ENCODE results near the gene RASA3. TPM values are rescaled to one million over a fixed set of nuclear protein-coding genes. Genes with fewer than 3 reads are reported as not detected.

Gene RASA3
- polyA plus RNA-seq, 3 donors: 9.0 to 32.6 (median 16.6) TPM

GRCh38 chr13:113936166-113936965 is 196.1 kb downstream of the RASA3 start:
- Histone ChIP-seq H4K20me1 (ENCODE audit: insufficient read depth, low read length) (no peaks in the 10 kb centered on the region), H3K4me2 (replicated peaks; ENCODE audit: extremely low read depth, low read length, poor library complexity, severe bottlenecking) (no peak overlapping the region), H3K27ac (ENCODE audit: low read depth in 1 of 2, low read length in 2 of 2) (no peak overlapping the region), H3K79me2 (ENCODE audit: insufficient read depth, low read length) (no peaks in the 10 kb centered on the region), H3K36me3 (replicated peaks in 1 of 2; ENCODE audit: control insufficient read depth in 1 of 2, insufficient read depth in 2 of 2, low read length in 2 of 2) (no peaks in the 10 kb centered on the region), H3K27me3 (ENCODE audit: control insufficient read depth in 2 of 2, insufficient read depth in 2 of 2, low read length in 2 of 2) (peaks cover 0 to 4% of the 10 kb centered on the region in 2 donors), H3K9ac (ENCODE audit: insufficient read depth, low read length, poor library complexity, severe bottlenecking) (no peak overlapping the region), H3K4me3 (replicated peaks in 1 of 3; ENCODE audit: low read depth in 2 of 3, low read length in 3 of 3) (no peak overlapping the region), H3K4me1 (ENCODE audit: control insufficient read depth in 1 of 2, insufficient read depth in 2 of 2, low read length in 2 of 2) (no peaks in the 10 kb centered on the region), H2AFZ (ENCODE audit: insufficient read depth, low read depth, low read length, poor library complexity, severe bottlenecking) (no peak overlapping the region), H3K9me3 (replicated peaks in 1 of 2; ENCODE audit: control insufficient read depth in 1 of 2, insufficient read depth in 1 of 2, low read length in 2 of 2) (no peaks in the 10 kb centered on the region)
- WGBS (ENCODE audit: insufficient coverage): 84% methylated on average over 18 of the region's 25 CpGs
- peaks cover 14 to 53% (median 21%) of the 10 kb centered on the region in 3 donors for H3K27me3 Mint-ChIP-seq (ENCODE audit: low read depth in 3 of 3)
- DNase-seq: no peak
- intact Hi-C loops (cut with micrococcal nuclease): no loop called here
- no peak for TF ChIP-seq CTCF (IDR thresholded peaks at IDR 0.05)
- H3K4me3 Mint-ChIP-seq: no peak overlapping the region
- peaks cover 0 to 2% (median 0%) of the 10 kb centered on the region in 7 donors for H3K9me3 Mint-ChIP-seq
- no peaks in the 10 kb centered on the region for H3K4me1 Mint-ChIP-seq
- H3K27ac Mint-ChIP-seq: no peak overlapping the region
- no peaks in the 10 kb centered on the region for H3K36me3 Mint-ChIP-seq

- H3K27me3 ChIP-seq (ENCODE audit: control insufficient read depth in 2 of 2, insufficient read depth in 2 of 2, low read length in 2 of 2): peaks cover 0 to 6% of the 10 kb centered on the region in 2 donors
- intact Hi-C loops (cut with micrococcal nuclease): no loop called here
- H4K20me1 ChIP-seq (ENCODE audit: insufficient read depth, low read length): no peaks in the 10 kb centered on the region
- Mint-ChIP-seq H3K4me3 (peak overlapping the region in 1 of 2 donors; percentile 39), H3K27me3 (ENCODE audit: low read depth in 3 of 3) (peaks cover 14 to 60% (median 21%) of the 10 kb centered on the region in 3 donors), H3K9me3 (peaks cover 0 to 2% (median 0%) of the 10 kb centered on the region in 7 donors), H3K27ac (no peak overlapping the region), H3K4me1 (no peaks in the 10 kb centered on the region), H3K36me3 (no peaks in the 10 kb centered on the region)
- 65% methylated on average over 14 of the region's 21 CpGs for WGBS (ENCODE audit: insufficient coverage)
- H3K27ac ChIP-seq (ENCODE audit: low read depth in 1 of 2, low read length in 2 of 2): no peak overlapping the region
- H3K4me2 ChIP-seq (replicated peaks; ENCODE audit: extremely low read depth, low read length, poor library complexity, severe bottlenecking): no peak overlapping the region
- H3K4me3 ChIP-seq (replicated peaks in 1 of 3; ENCODE audit: low read depth in 2 of 3, low read length in 3 of 3): no peak overlapping the region
- DNase-seq: no peak
- H3K36me3 ChIP-seq (replicated peaks in 1 of 2; ENCODE audit: control insufficient read depth in 1 of 2, insufficient read depth in 2 of 2, low read length in 2 of 2): no peaks in the 10 kb centered on the region
- no peak for TF ChIP-seq CTCF (IDR thresholded peaks at IDR 0.05)
- H3K79me2 ChIP-seq (ENCODE audit: insufficient read depth, low read length): no peaks in the 10 kb centered on the region
- H3K9me3 ChIP-seq (replicated peaks in 1 of 2; ENCODE audit: control insufficient read depth in 1 of 2, insufficient read depth in 1 of 2, low read length in 2 of 2): no peaks in the 10 kb centered on the region
- peaks cover 0 to 7% of the 10 kb centered on the region in 2 donors for H3K4me1 ChIP-seq (ENCODE audit: control insufficient read depth in 1 of 2, insufficient read depth in 2 of 2, low read length in 2 of 2)
- H3K9ac ChIP-seq (ENCODE audit: insufficient read depth, low read length, poor library complexity, severe bottlenecking): no peak overlapping the region
- no peak overlapping the region for H2AFZ ChIP-seq (ENCODE audit: insufficient read depth, low read depth, low read length, poor library complexity, severe bottlenecking)
Observed at GRCh38 chr13:113935001-113935844, 197.2 kb downstream of the RASA3 start.
